HepG2 (cell line): Measurements from ENCODE around the gene MST1. TPM values are rescaled to one million over a fixed set of nuclear protein-coding genes. Genes with fewer than 3 reads are reported as not detected.

Experiments used
- ARNTL ChIP-seq: sonication (generic); formaldehyde crosslinking; IDR thresholded peaks from 2 replicates; pipeline ENCODE4 v1.4.0; 2020; ENCODE audit warnings: mild to moderate bottlenecking, missing genetic modification reagents
- CBX5 ChIP-seq: sonication (generic); formaldehyde crosslinking; IDR thresholded peaks from 2 replicates; pipeline ENCODE4 v1.4.0; 2020; ENCODE audit warnings: missing genetic modification reagents, borderline replicate concordance
- CHD4 ChIP-seq: fragments of 200-600 bp; sonication (generic); IDR thresholded peaks from 2 replicates; pipeline ENCODE4 v1.7.0; 2017; ENCODE audit warnings: mild to moderate bottlenecking, low read length, borderline replicate concordance
- DBP ChIP-seq: sonication (generic); formaldehyde crosslinking; IDR thresholded peaks from 2 replicates; pipeline ENCODE4 v1.4.0; 2020; ENCODE audit warnings: missing genetic modification reagents; ENCODE audit errors: not compliant biosample characterization
- GABPA ChIP-seq, 2 experiments: IDR thresholded peaks; 2 replicates each; pipeline ENCODE4 v1.6.1; 2011 to 2016; ENCODE audit warnings: low read depth in 2 of 2, low read length in 1 of 2, missing biosample characterization in 1 of 2, missing genetic modification characterization in 1 of 2
- GATAD1 ChIP-seq: IDR thresholded peaks from 2 replicates; pipeline ENCODE4 v1.6.1; 2016; ENCODE audit warnings: missing genetic modification reagents, missing compliant biosample characterization
- HBP1 ChIP-seq: IDR thresholded peaks from 2 replicates; pipeline ENCODE4 v1.6.1; 2016; ENCODE audit warnings: low read depth, control low read depth
- HOXA3 ChIP-seq: sonication (generic); formaldehyde crosslinking; IDR thresholded peaks from 2 replicates; pipeline ENCODE4 v1.5.0; 2020; ENCODE audit warnings: missing genetic modification reagents
- KAT8 ChIP-seq: IDR thresholded peaks from 2 replicates; pipeline ENCODE4 v1.6.1; 2016; ENCODE audit warnings: missing genetic modification reagents, missing compliant biosample characterization
- MIER3 ChIP-seq: IDR thresholded peaks from 2 replicates; pipeline ENCODE4 v1.6.1; 2016; ENCODE audit warnings: missing compliant biosample characterization, borderline replicate concordance
- PHF8 ChIP-seq: sonication (generic); formaldehyde crosslinking; IDR thresholded peaks from 2 replicates; pipeline ENCODE4 v1.5.0; 2020; ENCODE audit warnings: missing genetic modification reagents
- RFX3 ChIP-seq: IDR thresholded peaks from 2 replicates; pipeline ENCODE4 v1.6.1; 2016; ENCODE audit warnings: missing biosample characterization, missing genetic modification reagents
- SALL1 ChIP-seq: sonication (generic); formaldehyde crosslinking; IDR thresholded peaks from 2 replicates; pipeline ENCODE4 v1.8.0; 2022; ENCODE audit warnings: mild to moderate bottlenecking, missing genetic modification reagents
- TFAP4 ChIP-seq: sonication (generic); IDR thresholded peaks from 2 replicates; pipeline ENCODE4 v1.6.1; 2016; ENCODE audit warnings: low read depth, borderline replicate concordance
- TMF1 ChIP-seq: sonication (generic); formaldehyde crosslinking; IDR thresholded peaks from 2 replicates; pipeline ENCODE4 v1.8.1; 2022; ENCODE audit warnings: low read depth, missing genetic modification reagents
- ZEB1 ChIP-seq: IDR thresholded peaks from 2 replicates; pipeline ENCODE4 v1.6.1; 2012; ENCODE audit warnings: mild to moderate bottlenecking, low read depth, inconsistent platforms; ENCODE audit not compliant: insufficient replicate concordance
- ZNF264 ChIP-seq: sonication (generic); formaldehyde crosslinking; IDR thresholded peaks from 2 replicates; pipeline ENCODE4 v1.4.0; 2020; ENCODE audit warnings: missing genetic modification reagents
- ZNF280B ChIP-seq: sonication (generic); formaldehyde crosslinking; IDR thresholded peaks from 2 replicates; pipeline ENCODE4 v1.5.0; 2020; ENCODE audit warnings: missing genetic modification reagents, mild to moderate bottlenecking, borderline replicate concordance
- polyA plus RNA-seq, 8 experiments: library from polyadenylated mRNA; depleted of rRNA in 3 of 8; stranded (reverse) in 7 of 8; unstranded in 1 of 8; fragments of >200 nt; fragmentation: Illumina TruSeq in 4 of 8; extraction: Trizol in 4 of 8; gene quantifications; 2 replicates each; pipeline versions ENCODE4 v1.2.1 to v1.2.3, GENCODE V29; 2011 to 2016; ENCODE audit warnings: low read depth in 4 of 8, missing spikeins in 1 of 8, mixed read lengths in 1 of 8; ENCODE audit not compliant: insufficient read depth in 1 of 8
- total RNA-seq, 5 experiments: library from RNA; depleted of rRNA; stranded (reverse); fragments of >200 nt; fragmentation: Illumina TruSeq; extraction: Trizol; gene quantifications; 2 replicates each; pipeline ENCODE4 v1.2.3, GENCODE V29; 2016; ENCODE audit warnings: low read depth in 1 of 5
- TF ChIP-seq, protein P1 (sequence below): sonication (generic); formaldehyde crosslinking; IDR thresholded peaks from 2 replicates; pipeline ENCODE4 v1.9.0; 2022; ENCODE audit warnings: low read depth, missing genetic modification reagents
- TF ChIP-seq, protein P2 (sequence below): sonication (generic); formaldehyde crosslinking; IDR thresholded peaks from 2 replicates; pipeline ENCODE4 v1.5.0; 2020; ENCODE audit warnings: missing genetic modification reagents

MST1 gene
- total and polyA plus RNA-seq, 2 of the 13 experiments (the other 11 are each of a cell fraction or from before 2014, with no cell fraction given) = 189 to 452 TPM

DNA sequence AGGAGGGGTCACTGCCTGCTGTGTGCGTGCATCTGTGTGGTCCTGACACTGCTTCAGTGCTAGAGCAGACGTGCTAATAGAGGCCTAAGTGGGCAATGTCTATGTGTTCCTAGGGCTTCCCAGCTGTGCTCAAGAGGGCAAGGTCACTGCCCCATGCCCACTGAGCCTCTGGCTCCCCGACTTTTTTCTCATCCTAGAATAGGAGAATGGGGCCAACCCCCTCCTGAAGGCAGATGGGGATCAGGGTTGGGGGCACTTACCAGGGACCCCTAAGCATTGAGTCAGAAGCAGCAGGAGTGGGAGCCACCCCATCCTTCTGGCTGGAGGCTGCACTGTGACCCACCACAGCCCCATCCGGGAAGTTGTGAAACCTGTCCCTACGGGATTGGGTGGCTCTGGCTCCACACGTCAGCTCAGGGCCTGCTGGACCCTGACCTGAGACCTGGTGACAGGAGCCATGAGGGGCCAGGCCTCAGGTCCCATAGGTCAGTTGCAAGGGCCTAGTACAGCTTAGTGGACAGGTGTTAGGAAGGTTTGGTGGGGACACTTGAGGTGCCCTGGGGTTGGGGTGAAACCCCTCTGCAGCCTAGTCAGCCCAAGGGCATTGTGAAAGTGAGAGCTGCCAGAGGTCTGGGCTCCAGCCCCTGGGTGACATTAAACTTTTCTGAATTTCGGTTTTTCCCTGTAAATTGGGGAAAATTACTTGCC lies 782 bp downstream of the MST1 start (continued):
- TF ChIP-seq, protein P1, sequence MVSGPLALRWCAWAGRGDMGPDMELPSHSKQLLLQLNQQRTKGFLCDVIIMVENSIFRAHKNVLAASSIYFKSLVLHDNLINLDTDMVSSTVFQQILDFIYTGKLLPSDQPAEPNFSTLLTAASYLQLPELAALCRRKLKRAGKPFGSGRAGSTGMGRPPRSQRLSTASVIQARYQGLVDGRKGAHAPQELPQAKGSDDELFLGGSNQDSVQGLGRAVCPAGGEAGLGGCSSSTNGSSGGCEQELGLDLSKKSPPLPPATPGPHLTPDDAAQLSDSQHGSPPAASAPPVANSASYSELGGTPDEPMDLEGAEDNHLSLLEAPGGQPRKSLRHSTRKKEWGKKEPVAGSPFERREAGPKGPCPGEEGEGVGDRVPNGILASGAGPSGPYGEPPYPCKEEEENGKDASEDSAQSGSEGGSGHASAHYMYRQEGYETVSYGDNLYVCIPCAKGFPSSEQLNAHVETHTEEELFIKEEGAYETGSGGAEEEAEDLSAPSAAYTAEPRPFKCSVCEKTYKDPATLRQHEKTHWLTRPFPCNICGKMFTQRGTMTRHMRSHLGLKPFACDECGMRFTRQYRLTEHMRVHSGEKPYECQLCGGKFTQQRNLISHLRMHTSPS (CRISPR knock-in tag) = peak; percentile 51; the same call in 1 of the 2 replicates
- TF ChIP-seq GATAD1 (CRISPR knock-in tag) = peak; percentile 72
- peak; percentile 36; the same call in 1 of the 2 replicates for TF ChIP-seq GABPA (IDR thresholded peaks at IDR 0.05; ENCODE audit: low read depth, low read length)
- TF ChIP-seq GABPA (CRISPR knock-in tag; IDR thresholded peaks at IDR 0.05; ENCODE audit: low read depth) = peak; percentile 73
- TF ChIP-seq TFAP4 = peak; percentile 75
- 0 out of 2 replicates have a peak, but pooled peaks have one; percentile 21 for TF ChIP-seq ZNF280B
- peak; percentile 40 for TF ChIP-seq ZEB1
- TF ChIP-seq KAT8 (CRISPR knock-in tag) = peak; percentile 20; the same call in 1 of the 2 replicates
- TF ChIP-seq PHF8 (CRISPR knock-in tag) = peak; percentile 64
- TF ChIP-seq CBX5 (CRISPR knock-in tag) = peak; percentile 58; the same call in 1 of the 2 replicates
- peak; percentile 9; the same call in 1 of the 2 replicates for TF ChIP-seq CHD4
- TF ChIP-seq HOXA3 (CRISPR knock-in tag) = peak; percentile 67; the same call in 1 of the 2 replicates
- TF ChIP-seq MIER3 = 0 out of 2 replicates have a peak, but pooled peaks have one; percentile 45
- 0 out of 2 replicates have a peak, but pooled peaks have one; percentile 6 for TF ChIP-seq RFX3
- TF ChIP-seq, protein P2, sequence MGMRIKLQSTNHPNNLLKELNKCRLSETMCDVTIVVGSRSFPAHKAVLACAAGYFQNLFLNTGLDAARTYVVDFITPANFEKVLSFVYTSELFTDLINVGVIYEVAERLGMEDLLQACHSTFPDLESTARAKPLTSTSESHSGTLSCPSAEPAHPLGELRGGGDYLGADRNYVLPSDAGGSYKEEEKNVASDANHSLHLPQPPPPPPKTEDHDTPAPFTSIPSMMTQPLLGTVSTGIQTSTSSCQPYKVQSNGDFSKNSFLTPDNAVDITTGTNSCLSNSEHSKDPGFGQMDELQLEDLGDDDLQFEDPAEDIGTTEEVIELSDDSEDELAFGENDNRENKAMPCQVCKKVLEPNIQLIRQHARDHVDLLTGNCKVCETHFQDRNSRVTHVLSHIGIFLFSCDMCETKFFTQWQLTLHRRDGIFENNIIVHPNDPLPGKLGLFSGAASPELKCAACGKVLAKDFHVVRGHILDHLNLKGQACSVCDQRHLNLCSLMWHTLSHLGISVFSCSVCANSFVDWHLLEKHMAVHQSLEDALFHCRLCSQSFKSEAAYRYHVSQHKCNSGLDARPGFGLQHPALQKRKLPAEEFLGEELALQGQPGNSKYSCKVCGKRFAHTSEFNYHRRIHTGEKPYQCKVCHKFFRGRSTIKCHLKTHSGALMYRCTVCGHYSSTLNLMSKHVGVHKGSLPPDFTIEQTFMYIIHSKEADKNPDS (CRISPR knock-in tag) = peak; percentile 67; the same call in 1 of the 2 replicates
- peak; percentile 48 for TF ChIP-seq DBP (CRISPR knock-in tag)
- TF ChIP-seq ARNTL = 0 out of 2 replicates have a peak, but pooled peaks have one; percentile 31
- peak; percentile 46; the same call in 1 of the 2 replicates for TF ChIP-seq HBP1 (CRISPR knock-in tag)
- TF ChIP-seq TMF1 (CRISPR knock-in tag) = 0 out of 2 replicates have a peak, but pooled peaks have one; percentile 25
- TF ChIP-seq SALL1 = peak; percentile 80
- 0 out of 2 replicates have a peak, but pooled peaks have one; percentile 44 for TF ChIP-seq ZNF264 (CRISPR knock-in tag)
